Right lobe of liver (tissue), 4 donors: Measurements from ENCODE around the gene FOXI1.

ENCODE experiments used
- CTCF ChIP-seq, 4 donors: fragments of 200-600 bp in 3 of 4; fragments of 450-650 bp in 1 of 4; IDR thresholded peaks; one replicate each; pipeline versions ENCODE4 v1.5.1 to v1.8.0; 2016 to 2022; ENCODE audit warnings: antibody characterized with exemption in 4 of 4, mild to moderate bottlenecking in 2 of 4
- POLR2A ChIP-seq: fragments of 450-650 bp; IDR thresholded peaks from one replicate; pipeline ENCODE4 v1.6.1; 2017; ENCODE audit warnings: antibody characterized with exemption, mild to moderate bottlenecking
- donor health status: DM: no; HTN: no; CAD: no.
- donor health status: DM: no; HTN: no; CAD: no.
- donor health status: DM: no; HTN: yes; CAD: no.

GRCh38 chr5:170076211-170076610, 29.5 kb upstream of the FOXI1 start:
- TF ChIP-seq CTCF (IDR thresholded peaks at IDR 0.05) (no peak), POLR2A (no peak)
